NCI-H524 treated with DMSO at 0.1 percent for 48 hours (cell line): ENCODE results near the gene PSTK.

Source experiments
- DNase-seq: peaks from one replicate; lab custom pipeline; 2025; lab: John Stamatoyannopoulos, UW

Gene PSTK, protein sequence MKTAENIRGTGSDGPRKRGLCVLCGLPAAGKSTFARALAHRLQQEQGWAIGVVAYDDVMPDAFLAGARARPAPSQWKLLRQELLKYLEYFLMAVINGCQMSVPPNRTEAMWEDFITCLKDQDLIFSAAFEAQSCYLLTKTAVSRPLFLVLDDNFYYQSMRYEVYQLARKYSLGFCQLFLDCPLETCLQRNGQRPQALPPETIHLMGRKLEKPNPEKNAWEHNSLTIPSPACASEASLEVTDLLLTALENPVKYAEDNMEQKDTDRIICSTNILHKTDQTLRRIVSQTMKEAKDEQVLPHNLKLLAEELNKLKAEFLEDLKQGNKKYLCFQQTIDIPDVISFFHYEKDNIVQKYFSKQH

DNA sequence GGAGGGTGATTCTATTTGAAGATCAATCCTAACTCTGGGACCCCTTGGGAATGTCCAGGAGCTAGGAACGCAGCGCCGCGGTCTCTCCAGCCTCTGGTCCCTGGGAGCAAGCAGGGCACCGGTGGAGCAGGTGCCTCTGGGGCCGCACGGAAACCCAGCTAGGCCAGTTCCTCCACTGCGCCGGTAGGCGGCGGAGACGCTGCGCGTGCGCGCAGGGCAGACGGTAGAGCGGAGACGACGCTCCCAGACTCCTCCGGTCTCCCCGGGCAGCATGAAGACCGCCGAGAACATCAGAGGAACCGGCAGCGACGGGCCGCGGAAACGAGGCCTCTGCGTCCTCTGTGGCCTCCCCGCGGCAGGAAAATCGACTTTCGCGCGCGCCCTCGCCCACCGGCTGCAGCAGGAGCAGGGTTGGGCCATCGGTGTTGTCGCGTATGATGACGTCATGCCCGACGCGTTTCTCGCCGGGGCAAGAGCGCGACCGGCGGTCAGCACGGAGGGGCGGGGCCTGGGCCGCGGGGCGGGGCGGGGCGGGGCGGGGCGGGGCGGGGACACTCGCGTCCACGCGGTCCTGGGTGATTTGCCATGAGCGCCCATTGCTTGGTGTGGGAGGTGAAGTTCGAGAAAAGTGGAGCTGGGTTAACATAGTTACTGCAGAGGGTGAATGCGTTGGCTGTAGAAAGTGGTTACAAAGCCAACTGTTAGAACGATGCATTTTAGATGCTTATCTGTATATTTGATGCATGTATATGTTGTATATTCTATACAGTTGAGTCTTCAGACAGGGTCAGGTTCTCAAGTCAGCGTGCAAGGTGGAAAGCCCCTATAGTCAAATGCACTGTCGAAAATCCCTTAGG lies at the start of gene PSTK:
TSS of gene PSTK (plus strand) at position 193 of the 857 bp plus-strand sequence. CDS start at position 272, 79 bp downstream.
- DNase-seq: peak; percentile 7

DNA sequence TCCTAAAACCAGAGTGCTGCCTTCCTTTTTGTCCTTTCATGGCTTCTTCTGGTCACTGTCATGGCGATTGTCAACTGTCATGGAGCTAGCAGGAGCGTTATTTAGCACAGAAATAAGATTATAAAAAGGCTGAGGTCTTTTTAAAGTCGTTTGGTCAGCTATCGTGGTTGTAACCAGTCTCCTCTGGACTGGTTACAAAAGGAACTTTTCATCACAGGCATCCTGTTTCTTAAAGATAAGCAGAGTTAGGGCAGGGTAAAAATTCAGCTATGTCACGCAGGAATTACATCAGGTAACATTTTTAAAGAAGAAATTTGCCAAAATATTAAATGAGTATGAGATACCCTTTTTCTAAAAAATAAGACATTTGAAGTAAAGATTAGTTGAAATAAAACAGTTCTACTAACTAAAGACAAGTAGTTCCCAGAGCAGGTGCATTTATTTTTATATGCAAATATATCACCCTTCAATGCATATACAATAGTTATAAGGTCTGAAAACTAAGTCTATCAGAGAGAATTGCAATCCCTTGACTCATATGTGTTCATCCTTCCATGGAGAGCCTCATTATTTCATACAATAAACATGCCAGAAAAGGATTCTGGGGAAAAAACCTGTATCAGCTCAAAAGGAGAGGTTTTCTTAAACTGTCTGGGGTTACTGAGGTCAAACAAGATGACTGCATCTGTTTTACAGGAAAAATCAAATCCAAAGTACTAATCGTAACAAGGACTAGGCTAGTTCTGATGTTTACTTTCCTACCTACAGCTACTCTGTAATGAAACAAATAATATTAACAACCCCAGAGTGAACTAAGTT lies 48.9 kb upstream of the PSTK start:
- DNase-seq: no peak

DNA sequence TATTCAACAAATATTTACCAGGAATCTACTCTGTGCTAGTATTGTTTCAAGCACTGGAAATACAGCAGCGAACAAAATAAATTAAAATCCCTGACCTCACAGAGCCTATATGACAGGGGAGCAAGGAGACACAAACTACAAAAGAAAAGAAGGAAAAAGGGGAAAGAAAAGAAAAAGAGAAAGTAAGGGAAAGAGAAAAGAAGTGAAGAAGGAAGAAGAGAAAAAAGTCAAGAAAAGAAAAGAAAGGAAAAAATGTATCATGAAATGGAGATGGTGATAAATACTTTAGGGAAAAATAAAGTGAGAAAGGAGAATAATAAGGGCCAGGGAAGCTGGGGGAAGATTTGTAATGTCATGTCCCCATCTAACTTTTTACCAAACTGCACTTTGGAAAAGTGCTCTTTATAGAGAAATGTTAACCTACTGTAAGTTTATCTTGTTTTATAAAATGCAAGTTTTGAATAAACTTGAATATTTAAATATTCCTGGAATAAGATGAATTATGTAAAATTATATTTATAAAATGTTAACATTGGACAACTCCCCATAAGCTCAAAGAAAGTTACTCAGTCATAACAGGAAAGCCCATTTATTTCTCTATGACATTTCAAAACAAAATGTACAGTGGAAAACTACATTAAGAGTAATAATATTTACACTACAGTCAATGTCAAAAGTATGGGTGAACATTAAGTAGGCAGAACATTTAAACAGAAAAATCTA lies 40.9 kb upstream of the PSTK start:
- DNase-seq: no peak

DNA sequence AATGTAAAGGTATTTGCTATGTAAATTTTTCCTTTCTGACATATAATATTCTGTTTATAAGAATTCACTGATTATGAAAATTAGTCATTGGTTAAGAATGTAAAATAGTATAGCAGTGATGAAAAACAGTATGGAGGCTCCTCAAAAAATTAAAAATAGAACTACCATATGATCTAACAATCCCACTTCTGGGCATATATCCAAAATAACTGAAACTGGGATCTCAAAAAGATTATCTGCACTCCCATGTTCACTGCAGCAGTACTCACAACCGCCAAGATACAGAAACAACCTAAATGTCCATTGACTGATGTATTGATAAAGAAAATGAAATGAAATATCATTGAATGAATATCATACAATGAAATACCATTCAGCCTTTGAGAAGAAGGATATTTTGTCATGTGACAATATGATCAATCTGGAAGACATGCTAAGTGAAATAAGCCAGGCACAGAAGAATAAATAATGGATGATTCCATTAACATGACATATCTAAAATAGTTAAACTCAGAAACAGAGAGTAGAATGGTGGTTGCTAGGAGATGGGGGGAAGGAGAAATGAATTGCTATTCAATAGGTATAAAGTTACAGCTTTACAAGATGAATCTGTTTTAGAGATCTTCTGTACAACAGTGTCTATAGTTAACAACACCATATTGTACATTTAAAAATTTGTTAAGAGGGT lies 40.2 kb upstream of the PSTK start:
- no peak for DNase-seq

DNA sequence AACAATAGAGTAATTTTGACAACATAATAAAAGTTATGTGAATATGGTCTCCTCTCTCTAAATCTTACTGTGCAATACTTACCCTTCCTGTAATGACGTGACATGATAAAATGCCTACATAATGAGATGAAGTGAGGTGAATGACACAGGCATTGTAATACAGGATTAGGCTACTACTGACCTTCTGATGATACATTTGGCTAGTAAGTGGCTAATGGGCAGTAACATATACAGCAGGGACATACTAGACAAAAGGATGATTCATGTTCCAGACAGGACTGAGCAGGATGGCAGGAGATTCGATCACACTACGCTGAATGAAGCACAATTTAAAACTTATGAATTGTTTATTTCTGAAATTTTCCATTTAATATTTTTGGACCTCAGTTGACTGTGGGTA lies 30.9 kb upstream of the PSTK start:
- no peak for DNase-seq

DNA sequence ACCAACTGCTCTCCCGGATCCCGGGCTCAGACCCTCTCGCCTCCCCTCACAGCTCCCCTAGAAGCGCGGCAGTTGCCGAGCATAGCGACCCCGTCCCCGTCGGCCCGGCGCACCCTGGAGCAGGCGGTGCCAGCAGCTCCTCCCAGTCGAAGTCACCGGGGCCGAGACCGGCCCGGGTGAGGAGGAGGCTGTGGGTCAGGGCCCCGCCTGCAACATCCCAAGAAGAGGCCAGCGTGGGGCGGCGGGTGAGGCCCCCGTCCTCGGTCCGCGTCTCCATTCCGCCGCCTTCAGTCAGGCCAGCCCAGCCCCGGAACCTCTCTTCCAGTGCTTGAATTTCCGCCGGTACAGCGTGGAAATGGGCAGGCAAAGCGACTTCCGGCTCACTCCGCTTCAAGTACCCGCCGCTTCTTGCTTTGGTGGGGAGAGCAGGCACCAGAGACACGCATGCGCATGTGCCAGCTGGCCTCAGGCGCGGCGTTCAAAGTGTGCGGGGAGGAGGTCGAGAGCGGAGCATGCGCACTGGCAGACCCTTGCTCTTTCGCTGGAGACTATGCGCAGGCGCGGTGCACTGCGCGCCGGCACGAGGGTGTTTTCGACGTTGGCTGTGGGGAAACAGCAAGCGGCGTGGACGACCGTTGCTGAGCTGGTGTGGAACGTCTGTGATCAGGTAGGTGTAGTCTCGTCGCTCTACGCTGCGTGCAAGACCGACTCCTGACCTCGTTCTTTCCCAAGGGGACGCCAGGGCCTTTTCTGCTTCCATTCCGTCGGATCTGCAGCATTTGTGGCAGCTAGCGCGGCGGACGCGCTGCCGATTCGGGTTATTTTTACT lies 26.1 kb upstream of the PSTK start, which contains the start of gene C10orf88:
TSS of gene C10orf88 (minus strand) at position 326 of the 829 bp plus-strand sequence. CDS start at position 277, 49 bp downstream.
- DNase-seq: peak; percentile 70

DNA sequence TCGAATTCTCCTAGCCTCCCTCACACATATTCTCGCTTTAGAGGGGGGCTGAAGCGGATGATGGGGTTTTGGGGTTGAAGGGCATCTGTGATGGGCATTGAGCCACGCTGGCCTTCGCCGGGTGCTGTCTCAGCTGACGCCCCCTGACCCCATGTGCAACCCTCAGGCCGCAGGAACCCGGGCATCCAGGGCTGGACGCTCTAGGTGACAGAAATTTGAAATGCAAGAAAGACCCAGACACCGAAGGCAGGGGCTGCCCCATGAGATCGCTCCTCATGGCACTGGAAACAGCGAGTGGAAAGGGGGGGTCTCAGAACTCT lies 25.5 kb upstream of the PSTK start:
- DNase-seq: no peak

DNA sequence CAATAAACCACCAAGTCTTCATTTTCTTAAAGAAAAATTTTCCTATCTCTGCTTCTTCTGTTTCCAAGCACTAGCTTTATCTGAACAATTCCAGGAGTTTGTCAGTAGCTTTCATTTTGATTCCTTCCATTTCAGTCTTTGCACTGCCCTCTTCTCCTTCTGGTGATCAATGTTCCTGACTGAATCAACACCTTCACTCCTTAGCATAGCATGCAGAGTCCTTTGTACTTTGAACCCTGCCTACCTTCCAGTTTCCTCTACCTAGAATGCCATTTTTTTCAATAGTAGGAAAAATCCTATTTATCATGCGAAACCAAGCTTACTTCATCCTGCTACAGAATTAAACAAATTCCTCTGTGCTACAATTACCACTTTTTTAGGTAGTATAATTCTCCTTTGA lies 24.3 kb upstream of the PSTK start:
- no peak for DNase-seq

DNA sequence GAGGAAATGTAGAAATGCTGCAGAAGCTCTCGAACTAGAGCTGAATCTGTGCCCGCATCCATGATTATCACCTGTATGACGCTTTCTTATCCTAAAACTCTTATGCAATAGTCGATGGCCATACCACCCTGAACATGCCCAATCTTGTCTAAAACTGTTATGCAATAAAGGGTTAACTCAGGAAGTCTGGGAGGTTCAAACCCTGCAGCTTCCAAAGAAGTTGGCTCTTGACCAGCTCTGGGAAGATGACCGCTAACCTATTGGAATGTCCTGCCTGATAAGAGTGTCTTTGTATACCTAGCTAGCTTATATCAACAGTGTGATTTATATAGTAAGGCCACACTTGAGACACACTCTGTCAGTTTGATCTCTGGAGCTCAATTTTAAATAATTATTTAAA lies 22.7 kb upstream of the PSTK start:
- no peak for DNase-seq

DNA sequence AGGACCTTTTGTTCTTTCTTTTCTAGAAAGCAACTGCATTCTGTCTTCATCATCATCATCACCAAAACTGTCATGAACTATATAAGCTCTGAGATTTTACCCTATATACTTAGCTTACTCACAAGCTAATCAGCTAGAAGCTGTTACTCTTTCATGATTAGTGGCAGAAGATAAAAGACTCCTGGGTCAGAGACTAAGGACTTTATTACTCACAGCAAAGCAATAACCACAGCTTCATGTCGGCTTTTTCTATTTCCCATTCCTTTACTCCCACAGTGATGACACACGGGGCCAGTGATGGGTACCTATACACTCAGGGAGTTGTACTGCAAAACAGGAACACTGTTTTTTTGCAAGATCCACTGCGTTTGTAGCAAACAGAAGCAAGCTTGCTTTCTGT lies 17.8 kb upstream of the PSTK start:
- DNase-seq: no peak

DNA sequence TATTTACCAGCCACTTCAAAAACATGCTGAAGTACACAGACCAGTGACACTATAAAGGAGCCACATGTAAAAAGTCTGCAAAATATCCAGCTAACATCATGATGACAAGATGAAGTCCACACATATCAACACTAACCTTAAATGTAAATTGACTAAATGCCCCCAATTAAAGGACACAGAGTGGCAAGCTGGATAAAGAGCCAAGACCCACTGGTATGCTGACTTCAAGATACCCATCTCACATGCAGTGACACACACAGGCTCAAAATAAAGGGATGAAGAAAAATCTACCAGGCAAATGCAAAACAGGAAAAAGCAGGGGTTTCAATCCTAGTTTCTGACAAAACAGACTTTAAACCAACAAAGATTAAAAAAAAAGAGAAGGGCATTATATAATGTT lies 13.3 kb upstream of the PSTK start:
- no peak for DNase-seq

DNA sequence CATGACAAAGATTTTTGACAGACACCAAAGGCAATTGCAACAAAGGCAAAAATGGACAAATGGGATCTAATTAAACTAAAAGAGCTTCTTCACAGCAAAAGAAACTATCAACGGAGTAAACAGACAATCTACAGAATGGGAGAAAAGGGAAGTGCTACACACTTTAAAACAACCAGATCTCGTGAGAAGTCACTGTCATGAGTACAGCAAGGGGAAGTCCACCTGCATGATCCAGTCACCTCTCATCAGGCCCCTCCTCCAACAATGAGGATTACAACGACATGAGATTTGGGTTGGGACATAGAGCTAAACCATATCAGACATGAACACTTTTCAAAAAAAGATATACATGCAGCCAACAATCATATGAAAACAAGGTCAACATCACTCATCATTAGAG lies 11.5 kb upstream of the PSTK start:
- no peak for DNase-seq

DNA sequence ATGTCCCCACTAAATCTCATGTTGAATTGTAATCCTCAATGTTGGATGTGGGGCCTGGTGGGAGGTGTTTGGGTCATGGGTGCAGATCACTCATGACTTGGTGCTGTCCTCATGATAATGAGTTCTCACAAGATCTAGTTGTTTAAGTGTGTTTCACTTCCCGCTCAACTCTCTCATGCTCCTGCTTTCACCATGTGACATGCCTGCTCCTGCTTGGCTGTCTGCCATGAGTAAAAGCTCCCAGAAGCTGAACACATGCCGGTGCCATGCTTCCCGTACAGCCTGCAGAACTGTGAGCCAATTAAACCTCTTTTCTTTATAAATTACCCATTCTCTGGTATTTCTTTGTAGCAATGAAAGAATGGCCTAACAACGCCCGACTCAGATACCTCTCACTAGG lies 6.2 kb upstream of the PSTK start:
- no peak for DNase-seq

DNA sequence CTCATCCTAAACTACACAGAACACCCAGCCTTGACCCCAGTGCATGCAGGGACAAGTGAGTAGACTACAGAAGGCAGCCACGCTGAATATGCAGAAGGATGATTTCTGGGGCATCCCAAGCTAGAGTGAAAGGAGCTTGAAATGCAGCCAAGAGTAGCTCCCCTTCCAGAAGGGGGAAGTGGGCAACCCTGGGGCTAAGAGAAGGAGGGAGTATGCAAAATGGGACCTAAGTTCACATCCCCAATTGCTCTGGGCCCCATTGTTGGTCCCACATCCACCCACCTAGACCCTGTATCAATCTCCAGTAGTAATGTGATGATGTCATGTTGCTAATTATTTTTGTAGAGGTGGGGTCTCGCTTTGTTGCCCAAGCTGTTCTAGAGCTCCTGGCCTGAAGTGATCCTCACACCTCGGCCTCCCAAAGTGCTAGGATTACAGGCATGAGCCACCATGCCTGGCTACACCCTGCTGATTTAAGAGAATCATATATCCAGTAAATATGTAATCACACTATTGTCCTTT lies 5.6 kb upstream of the PSTK start:
- no peak for DNase-seq

DNA sequence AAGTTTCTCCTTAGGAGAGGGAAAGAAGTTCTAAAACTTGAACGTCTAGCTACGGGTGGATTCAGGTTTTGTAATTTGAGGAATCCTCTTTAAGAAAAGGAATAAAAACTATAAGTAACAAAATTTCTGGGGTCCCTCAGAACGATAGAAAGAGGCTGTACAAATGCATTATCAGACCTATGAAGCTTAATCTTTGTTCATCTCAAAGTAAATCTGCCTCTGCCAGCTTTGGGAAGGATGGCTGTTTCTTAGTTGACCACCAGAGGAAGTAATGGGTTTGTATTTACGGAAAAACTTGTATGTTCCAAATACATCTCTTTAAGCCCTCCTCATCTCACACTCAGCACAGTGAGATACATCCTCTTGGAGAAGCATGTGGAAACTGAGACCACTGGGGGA lies 864 bp downstream of the PSTK start:
- no peak for DNase-seq

DNA sequence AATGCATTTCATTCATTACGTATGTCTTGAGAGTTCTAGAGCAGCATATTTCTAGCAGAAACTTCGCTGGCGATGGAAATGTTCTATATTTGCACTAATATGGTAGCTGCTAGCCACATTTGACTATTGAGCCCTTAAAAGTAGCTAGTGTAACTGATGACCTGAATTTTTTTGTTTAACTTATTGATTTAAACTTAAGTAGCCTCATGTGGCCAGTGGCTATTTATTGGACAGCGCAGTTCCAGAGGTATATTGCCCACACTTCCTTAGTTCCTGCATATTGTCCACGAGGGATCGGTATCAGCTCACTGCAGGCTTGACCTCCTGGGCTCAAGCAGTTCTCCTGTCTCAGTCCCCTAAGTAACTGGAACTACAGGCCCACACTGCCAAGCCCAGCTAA lies 3.7 kb downstream of the PSTK start:
- DNase-seq: no peak

DNA sequence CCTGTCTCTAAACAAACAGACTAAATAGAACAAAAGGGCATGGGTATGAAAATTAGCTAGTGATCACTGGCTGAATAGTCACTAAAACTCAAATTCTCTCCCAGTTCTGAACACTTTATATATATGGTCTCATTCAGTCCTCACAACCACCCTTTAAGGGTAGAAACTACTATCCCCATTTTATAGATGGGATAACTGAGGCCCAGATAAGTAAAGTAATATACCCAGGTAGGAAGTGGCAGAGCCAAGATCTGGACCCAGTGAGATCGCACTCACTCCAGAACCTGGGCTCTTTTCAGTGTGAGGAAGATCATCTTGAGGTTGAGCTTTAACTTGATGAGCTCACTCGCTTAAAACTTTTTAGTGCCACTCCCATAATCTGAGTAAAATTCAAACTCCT lies 4.5 kb downstream of the PSTK start:
- DNase-seq: no peak

DNA sequence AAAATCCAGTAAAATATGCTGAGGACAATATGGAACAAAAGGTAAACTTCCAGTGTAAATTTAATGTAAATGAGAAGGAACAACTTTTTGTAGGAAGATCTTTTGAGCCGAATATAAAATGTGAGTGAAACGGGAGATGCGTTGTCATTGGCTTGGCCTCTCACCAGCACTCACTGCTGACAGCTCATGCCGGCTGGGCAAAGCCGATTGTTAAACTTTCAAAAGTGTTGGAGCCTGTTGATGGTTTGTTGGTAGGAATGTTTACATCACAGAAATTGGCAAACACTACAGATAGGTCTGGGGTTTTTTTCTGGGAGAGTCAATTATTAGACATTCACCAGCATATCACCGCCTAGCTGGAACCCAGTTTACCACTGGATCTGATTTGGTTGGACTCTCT lies 6.1 kb downstream of the PSTK start:
- no peak for DNase-seq

DNA sequence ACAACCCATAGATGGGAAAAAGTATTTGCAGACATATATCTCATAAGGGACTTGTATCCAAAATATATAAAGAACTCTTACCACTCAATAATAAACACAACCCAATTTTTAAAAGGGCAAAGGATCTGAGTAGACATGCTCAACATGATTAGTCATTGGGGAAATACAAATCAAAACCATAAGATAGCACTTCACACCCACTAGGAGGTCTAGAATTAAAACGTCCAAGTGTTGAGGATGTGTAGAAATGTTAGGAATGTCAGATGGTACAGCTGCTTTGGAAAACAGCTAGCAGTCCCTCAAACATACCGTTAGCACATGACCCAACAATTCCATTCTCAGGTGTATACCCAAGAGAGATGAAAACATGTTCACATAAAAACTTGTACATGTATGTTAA lies 8.3 kb downstream of the PSTK start:
- no peak for DNase-seq

DNA sequence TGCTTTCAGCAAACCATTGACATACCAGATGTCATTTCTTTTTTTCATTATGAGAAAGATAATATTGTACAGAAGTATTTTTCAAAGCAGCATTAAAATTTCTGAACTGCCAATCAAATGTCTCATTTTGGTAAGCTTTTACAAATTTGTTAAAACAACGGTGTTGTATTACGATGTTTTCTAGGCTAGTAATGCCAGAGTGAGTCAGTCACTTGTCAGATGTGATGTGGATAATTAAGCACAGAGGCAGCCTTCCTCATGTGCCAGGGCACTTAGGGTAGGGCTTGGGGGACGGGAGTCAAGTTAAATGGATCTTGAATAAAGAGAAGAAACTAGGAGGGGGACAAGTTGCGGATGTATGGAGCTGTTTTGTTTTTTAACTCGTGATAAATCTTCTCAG lies 10.1 kb downstream of the PSTK start:
- no peak for DNase-seq
